ENCODE measurements around the gene ERICH2. TPM values are rescaled to one million over a fixed set of nuclear protein-coding genes. Genes with fewer than 3 reads are reported as not detected.
"Not testable (repeated sequence)": the region's sequence is repeated elsewhere in the genome, so short reads cannot be mapped to it uniquely, and the experiment has no call there.

ERICH2 gene
- total and polyA plus RNA-seq, 2 donors (not counting 3 experiments of a cell fraction or from before 2014, with no cell fraction given): not detected

DNA sequence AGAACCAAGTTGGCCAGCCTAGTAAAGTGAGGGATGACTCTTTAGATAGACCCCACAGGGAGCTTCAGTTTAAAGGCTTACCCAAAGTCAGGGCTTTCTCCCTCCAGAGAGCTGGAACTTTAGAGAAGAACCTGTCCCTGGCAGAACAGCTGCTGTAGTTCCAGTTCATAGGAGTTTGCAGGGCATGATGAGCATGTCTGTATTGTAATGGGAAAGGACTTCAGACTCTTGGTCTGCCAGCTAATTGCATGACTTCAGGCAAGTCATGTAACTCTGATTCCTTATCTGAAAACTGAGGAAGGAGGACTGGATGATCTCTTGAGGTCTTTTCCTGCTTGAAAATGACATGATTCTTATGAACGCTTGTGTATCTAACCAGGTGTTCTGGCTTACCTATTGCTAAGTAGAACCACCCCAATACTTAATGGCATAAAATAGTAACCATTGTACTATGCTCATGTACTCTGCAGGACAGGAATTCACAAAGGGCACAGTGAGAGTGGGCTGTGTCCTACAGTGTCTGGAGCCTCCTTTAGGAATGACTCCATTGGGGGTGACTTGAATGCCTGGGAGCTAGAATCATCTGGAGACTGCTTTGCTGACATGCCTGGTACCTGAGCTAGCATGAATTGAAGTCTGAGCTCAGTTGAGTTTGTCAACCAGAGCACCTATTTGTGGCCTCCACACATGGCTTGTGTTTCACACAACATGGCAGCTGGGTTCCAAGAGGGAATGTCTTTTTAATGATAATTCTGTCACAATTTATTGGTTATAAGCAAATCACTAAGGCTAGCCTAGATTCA, 36.2 kb upstream of the ERICH2 start:
- FAIRE-seq: no peak
- dilution Hi-C loops (cut with MboI; ENCODE audit: extremely low pct_ligation_motif_present, low sequenced_read_pairs) (no loop called here), intact Hi-C loops (cut with micrococcal nuclease) (no loop called here)
- no peak overlapping the region for H3K4me3 ChIP-seq (replicated peaks in 1 of 3; ENCODE audit: insufficient read depth in 1 of 3, low read depth in 1 of 3, low read length in 3 of 3)
- H3K4me1 ChIP-seq (ENCODE audit: control insufficient read depth, extremely low read depth, insufficient read depth, low read length): no peaks in the 10 kb centered on the region
- H3K27me3 ChIP-seq (ENCODE audit: control insufficient read depth in 2 of 2, insufficient read depth in 2 of 2, low read length in 2 of 2): peaks cover 0 to 2% of the 10 kb centered on the region in 2 experiments
- H3K4me2 ChIP-seq (ENCODE audit: insufficient read depth, low read length): no peak overlapping the region
- H3K9me1 ChIP-seq (replicated peaks; ENCODE audit: control insufficient read depth, extremely low read depth, insufficient read depth, low read length): no peaks in the 10 kb centered on the region
- H3K9ac ChIP-seq (replicated peaks; ENCODE audit: extremely low read depth, insufficient read depth, low read length): no peak overlapping the region
- no peak overlapping the region for H3K27ac ChIP-seq (ENCODE audit: insufficient read depth, low read depth, low read length)
- H4K20me1 ChIP-seq (replicated peaks; ENCODE audit: control insufficient read depth, extremely low read depth, insufficient read depth, low read length): no peaks in the 10 kb centered on the region
- BruUV-seq (replicated peaks): no TSS peak
- CTCF ChIA-PET: interaction anchor here (0.9 kb wide), 1 partner anchor 10 kb away, joined by 3 read pairs; no protein-coding TSS in a partner anchor
- H2AFZ ChIP-seq (ENCODE audit: low read depth, low read length): no peak overlapping the region
- no peaks in the 10 kb centered on the region for H3K36me3 ChIP-seq (ENCODE audit: control insufficient read depth in 2 of 2, extremely low read depth in 1 of 2, insufficient read depth in 2 of 2, low read length in 2 of 2)
- no peaks in the 10 kb centered on the region for H3K79me2 ChIP-seq (ENCODE audit: control insufficient read depth, insufficient read depth, low read length)
- no peaks in the 10 kb centered on the region for H3K9me3 ChIP-seq (replicated peaks; ENCODE audit: control insufficient read depth, insufficient read depth, low read length)
- DNase-seq (ENCODE audit: low read depth, low spot score): no peak
- TF ChIP-seq EZH2 (IDR thresholded peaks at IDR 0.05; ENCODE audit: borderline replicate concordance, low read depth, low read length, severe bottlenecking) (no peak), FOS (IDR thresholded peaks at IDR 0.05; ENCODE audit: borderline replicate concordance, insufficient read depth, low read length) (no peak), CTCF (IDR thresholded peaks at IDR 0.05; ENCODE audit: extremely low read depth in 1 of 2, insufficient read depth in 1 of 2, low read depth in 1 of 2, low read length in 2 of 2) (no peak), POLR2AphosphoS5 (IDR thresholded peaks at IDR 0.05; ENCODE audit: insufficient read depth, low read depth, low read length) (no peak), JUN (IDR thresholded peaks at IDR 0.05; ENCODE audit: borderline replicate concordance, insufficient read depth, insufficient read length, low read depth) (no peak), MYC (IDR thresholded peaks at IDR 0.05; ENCODE audit: low read depth, low read length) (no peak), POLR2A (IDR thresholded peaks at IDR 0.05; ENCODE audit: low read depth, low read length) (no peak), MAX (IDR thresholded peaks at IDR 0.05; ENCODE audit: insufficient read depth, insufficient read length) (no peak), GATA2 (IDR thresholded peaks at IDR 0.05; ENCODE audit: insufficient read depth, insufficient read length, low read depth, low read length) (no peak)
- POLR2A ChIA-PET: no interaction called here

DNA sequence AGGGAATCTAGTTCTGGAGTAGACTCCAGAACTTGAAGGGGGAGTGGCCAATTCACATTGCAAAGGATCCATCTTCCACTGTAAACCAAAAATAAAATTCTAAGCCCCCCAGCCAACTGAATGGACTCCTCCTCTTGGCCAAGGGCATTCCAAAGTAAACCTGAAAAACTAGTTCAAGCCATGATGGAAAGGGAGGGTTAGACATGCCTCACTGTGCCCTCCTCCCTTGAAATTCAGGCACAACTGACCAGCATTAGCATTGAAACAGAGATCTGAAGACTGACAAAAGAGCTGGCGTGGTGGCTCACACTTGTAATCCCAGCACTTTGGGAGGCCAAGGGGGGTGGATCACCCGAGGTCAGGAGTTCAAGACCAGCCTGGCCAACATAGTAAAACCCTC, 35.6 kb upstream of the ERICH2 start:
- dilution Hi-C loops (cut with MboI; ENCODE audit: extremely low pct_ligation_motif_present, low sequenced_read_pairs); intact Hi-C loops (cut with micrococcal nuclease); H3K4me1 ChIP-seq (ENCODE audit: control insufficient read depth, extremely low read depth, insufficient read depth, low read length); H3K9me3 ChIP-seq (replicated peaks; ENCODE audit: control insufficient read depth, insufficient read depth, low read length); H3K79me2 ChIP-seq (ENCODE audit: control insufficient read depth, insufficient read depth, low read length); CTCF ChIA-PET; H3K27ac ChIP-seq (ENCODE audit: insufficient read depth, low read depth, low read length); H3K36me3 ChIP-seq (ENCODE audit: control insufficient read depth in 2 of 2, extremely low read depth in 1 of 2, insufficient read depth in 2 of 2, low read length in 2 of 2); BruUV-seq (replicated peaks); DNase-seq (ENCODE audit: low read depth, low spot score); H4K20me1 ChIP-seq (replicated peaks; ENCODE audit: control insufficient read depth, extremely low read depth, insufficient read depth, low read length); FAIRE-seq; H3K9me1 ChIP-seq (replicated peaks; ENCODE audit: control insufficient read depth, extremely low read depth, insufficient read depth, low read length); POLR2A ChIA-PET; H3K4me2 ChIP-seq (ENCODE audit: insufficient read depth, low read length); H3K4me3 ChIP-seq (replicated peaks in 1 of 3; ENCODE audit: insufficient read depth in 1 of 3, low read depth in 1 of 3, low read length in 3 of 3); H2AFZ ChIP-seq (ENCODE audit: low read depth, low read length); H3K27me3 ChIP-seq (ENCODE audit: control insufficient read depth in 2 of 2, insufficient read depth in 2 of 2, low read length in 2 of 2); H3K9ac ChIP-seq (replicated peaks; ENCODE audit: extremely low read depth, insufficient read depth, low read length): not testable (repeated sequence)
